Osteoblast (primary cell): Measurements from ENCODE around the gene ZNF17. TPM values are rescaled to one million over a fixed set of nuclear protein-coding genes. Genes with fewer than 3 reads are reported as not detected.

ENCODE experiments used
- DNase-seq: peaks from one replicate; pipeline ENCODE4 v3.0.0; 2011; ENCODE audit warnings: low spot score, mixed read lengths; ENCODE audit not compliant: insufficient read length; ENCODE audit errors: missing footprints
- H2AFZ ChIP-seq: 2 replicates; pipeline ENCODE4 v1.6.0; 2011; ENCODE audit warnings: mild to moderate bottlenecking, low read length
- H3K27ac ChIP-seq: 2 replicates; pipeline ENCODE4 v1.5.1; 2011; ENCODE audit warnings: mild to moderate bottlenecking, low read depth, low read length, moderate library complexity
- H3K27me3 ChIP-seq: 2 replicates; pipeline ENCODE4 v1.6.0; 2012; ENCODE audit warnings: mild to moderate bottlenecking, control low read depth, inconsistent platforms, low read length, moderate library complexity; ENCODE audit not compliant: insufficient read depth
- H3K36me3 ChIP-seq: 2 replicates; pipeline ENCODE4 v1.5.1; 2011; ENCODE audit warnings: mild to moderate bottlenecking, low read length, control low read depth, moderate library complexity; ENCODE audit not compliant: insufficient read depth
- H3K4me1 ChIP-seq: 2 replicates; pipeline ENCODE4 v1.5.1; 2011; ENCODE audit warnings: mild to moderate bottlenecking, low read length, control low read depth, moderate library complexity; ENCODE audit not compliant: insufficient read depth
- H3K4me2 ChIP-seq: 2 replicates; pipeline ENCODE4 v1.6.0; 2011; ENCODE audit warnings: mild to moderate bottlenecking, low read length; ENCODE audit not compliant: insufficient read depth
- H3K4me3 ChIP-seq: fragments of 200-600 bp; sonication (generic); 3 replicates; pipeline ENCODE4 v1.5.1; 2012; ENCODE audit warnings: mild to moderate bottlenecking, low read length, inconsistent platforms; ENCODE audit not compliant: insufficient read depth
- H3K79me2 ChIP-seq: 2 replicates; pipeline ENCODE4 v1.6.0; 2012; ENCODE audit warnings: mild to moderate bottlenecking, low read length, control low read depth, inconsistent platforms; ENCODE audit not compliant: insufficient read depth
- H3K9me3 ChIP-seq: 2 replicates; pipeline ENCODE4 v1.5.1; 2011; ENCODE audit warnings: low read depth, low read length, control low read depth
- H4K20me1 ChIP-seq: 2 replicates; pipeline ENCODE4 v1.6.0; 2012; ENCODE audit warnings: mild to moderate bottlenecking, low read length, control low read depth; ENCODE audit not compliant: insufficient read depth
- total RNA-seq: library from RNA; depleted of rRNA; stranded (reverse); fragments of >200 nt; gene quantifications from 2 replicates; pipeline ENCODE4 v1.2.3, GENCODE V29; 2012
- TF ChIP-seq, protein P1 (sequence below): IDR thresholded peaks from 2 replicates; pipeline ENCODE4 v1.5.1; 2011; ENCODE audit warnings: mild to moderate bottlenecking, low read depth, low read length, moderate library complexity; ENCODE audit errors: extremely low read depth

Gene ZNF17
- total RNA-seq, 1 donor, result 12.7 TPM

DNA sequence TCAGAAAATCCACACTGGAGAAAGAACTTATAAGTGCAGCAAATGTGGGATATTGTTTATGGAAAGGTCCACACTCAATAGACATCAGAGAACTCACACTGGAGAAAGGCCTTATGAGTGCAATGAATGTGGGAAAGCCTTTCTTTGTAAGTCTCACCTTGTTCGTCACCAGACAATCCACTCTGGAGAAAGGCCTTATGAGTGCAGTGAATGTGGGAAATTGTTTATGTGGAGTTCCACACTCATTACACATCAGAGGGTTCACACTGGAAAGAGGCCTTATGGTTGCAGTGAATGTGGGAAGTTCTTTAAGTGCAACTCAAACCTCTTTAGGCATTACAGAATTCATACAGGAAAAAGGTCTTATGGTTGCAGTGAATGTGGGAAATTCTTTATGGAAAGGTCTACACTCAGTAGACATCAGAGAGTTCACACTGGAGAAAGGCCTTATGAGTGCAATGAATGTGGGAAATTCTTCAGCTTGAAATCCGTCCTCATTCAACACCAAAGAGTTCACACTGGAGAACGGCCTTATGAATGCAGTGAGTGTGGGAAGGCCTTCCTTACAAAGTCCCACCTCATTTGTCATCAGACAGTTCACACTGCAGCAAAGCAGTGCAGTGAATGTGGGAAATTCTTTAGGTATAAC, 33.3 kb upstream of the ZNF17 start:
- H3K27ac ChIP-seq, result no peak overlapping the region
- TF ChIP-seq, protein P1, sequence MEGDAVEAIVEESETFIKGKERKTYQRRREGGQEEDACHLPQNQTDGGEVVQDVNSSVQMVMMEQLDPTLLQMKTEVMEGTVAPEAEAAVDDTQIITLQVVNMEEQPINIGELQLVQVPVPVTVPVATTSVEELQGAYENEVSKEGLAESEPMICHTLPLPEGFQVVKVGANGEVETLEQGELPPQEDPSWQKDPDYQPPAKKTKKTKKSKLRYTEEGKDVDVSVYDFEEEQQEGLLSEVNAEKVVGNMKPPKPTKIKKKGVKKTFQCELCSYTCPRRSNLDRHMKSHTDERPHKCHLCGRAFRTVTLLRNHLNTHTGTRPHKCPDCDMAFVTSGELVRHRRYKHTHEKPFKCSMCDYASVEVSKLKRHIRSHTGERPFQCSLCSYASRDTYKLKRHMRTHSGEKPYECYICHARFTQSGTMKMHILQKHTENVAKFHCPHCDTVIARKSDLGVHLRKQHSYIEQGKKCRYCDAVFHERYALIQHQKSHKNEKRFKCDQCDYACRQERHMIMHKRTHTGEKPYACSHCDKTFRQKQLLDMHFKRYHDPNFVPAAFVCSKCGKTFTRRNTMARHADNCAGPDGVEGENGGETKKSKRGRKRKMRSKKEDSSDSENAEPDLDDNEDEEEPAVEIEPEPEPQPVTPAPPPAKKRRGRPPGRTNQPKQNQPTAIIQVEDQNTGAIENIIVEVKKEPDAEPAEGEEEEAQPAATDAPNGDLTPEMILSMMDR, result no peak

DNA sequence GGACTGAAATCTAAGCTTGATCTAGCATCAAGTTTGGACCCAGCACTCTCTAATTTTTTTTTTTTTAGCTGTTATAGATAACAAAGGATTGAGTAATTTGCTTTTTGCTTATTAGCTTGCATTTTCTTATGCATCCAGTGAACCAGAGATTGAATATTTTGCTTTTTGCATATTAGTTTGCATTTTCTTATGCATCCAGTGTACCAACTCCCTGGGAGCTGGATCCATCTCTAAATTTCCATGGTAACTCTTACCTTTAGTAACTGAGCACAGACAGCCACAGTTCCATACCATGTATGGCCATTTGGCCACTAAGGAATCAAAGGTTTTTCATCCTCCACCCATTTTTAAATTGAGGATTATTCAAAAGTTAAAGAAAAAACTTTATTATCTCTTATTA, 30.0 kb upstream of the ZNF17 start:
- DNase-seq, result no peak
- Histone ChIP-seq H3K4me3 (no peak overlapping the region), H3K79me2 (no peaks in the 10 kb centered on the region), H3K27me3 (no peaks in the 10 kb centered on the region), H2AFZ (no peak overlapping the region), H3K36me3 (peaks cover 14% of the 10 kb centered on the region), H3K4me1 (no peaks in the 10 kb centered on the region), H3K4me2 (no peak overlapping the region), H3K9me3 (peaks cover 32% of the 10 kb centered on the region), H3K27ac (no peak overlapping the region), H4K20me1 (no peaks in the 10 kb centered on the region)
- TF ChIP-seq, protein P1, result no peak

More for the DNA sequence above, 33.3 kb upstream of the ZNF17 start:
- no peaks in the 10 kb centered on the region for H3K79me2 ChIP-seq
- no peaks in the 10 kb centered on the region for H3K4me1 ChIP-seq
- DNase-seq, result no peak
- peaks cover 32% of the 10 kb centered on the region for H3K9me3 ChIP-seq
- no peak overlapping the region for H2AFZ ChIP-seq
- peaks cover 34% of the 10 kb centered on the region for H3K36me3 ChIP-seq
- no peaks in the 10 kb centered on the region for H3K27me3 ChIP-seq
- no peaks in the 10 kb centered on the region for H4K20me1 ChIP-seq
- no peak overlapping the region for H3K4me3 ChIP-seq
- no peak overlapping the region for H3K4me2 ChIP-seq

DNA sequence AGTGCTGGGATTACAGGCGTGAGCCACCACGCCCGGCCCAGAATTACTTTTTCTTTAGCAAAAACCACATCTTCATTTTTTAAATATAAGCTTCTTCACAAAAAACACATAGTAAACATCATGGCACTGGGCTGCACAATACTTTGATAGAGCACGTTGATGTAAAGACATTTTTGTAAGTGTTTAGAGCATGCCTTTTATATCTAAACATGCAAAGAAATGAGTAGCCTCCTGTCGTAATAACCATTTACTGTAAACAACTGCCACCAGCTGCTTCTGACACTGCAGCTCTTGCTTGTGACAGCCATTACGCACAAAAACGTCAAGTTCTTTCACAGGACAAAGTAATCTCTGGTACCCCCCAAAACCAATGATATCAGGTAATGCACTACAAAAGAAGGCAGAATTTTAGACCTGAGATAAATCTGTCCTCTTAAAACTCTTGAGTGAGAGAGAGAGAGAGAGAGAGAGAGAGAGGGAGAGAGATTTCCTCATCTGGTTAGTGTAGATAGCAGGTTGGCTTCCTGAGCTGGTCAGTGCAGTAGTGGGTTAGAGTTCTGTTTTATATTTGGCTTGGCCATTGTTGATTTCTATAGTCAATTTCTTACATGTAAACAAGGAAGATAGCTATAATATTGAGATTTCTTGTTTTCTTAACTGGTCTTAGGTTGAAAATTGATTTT, 28.0 kb upstream of the ZNF17 start:
- Histone ChIP-seq H4K20me1 (no peaks in the 10 kb centered on the region), H3K36me3 (peaks cover 4% of the 10 kb centered on the region), H3K4me3 (no peak overlapping the region), H2AFZ (no peak overlapping the region), H3K79me2 (no peaks in the 10 kb centered on the region), H3K4me1 (no peaks in the 10 kb centered on the region), H3K27ac (no peak overlapping the region), H3K9me3 (peaks cover 19% of the 10 kb centered on the region), H3K4me2 (no peak overlapping the region), H3K27me3 (no peaks in the 10 kb centered on the region)
- no peak for DNase-seq
- TF ChIP-seq, protein P1, result no peak

DNA sequence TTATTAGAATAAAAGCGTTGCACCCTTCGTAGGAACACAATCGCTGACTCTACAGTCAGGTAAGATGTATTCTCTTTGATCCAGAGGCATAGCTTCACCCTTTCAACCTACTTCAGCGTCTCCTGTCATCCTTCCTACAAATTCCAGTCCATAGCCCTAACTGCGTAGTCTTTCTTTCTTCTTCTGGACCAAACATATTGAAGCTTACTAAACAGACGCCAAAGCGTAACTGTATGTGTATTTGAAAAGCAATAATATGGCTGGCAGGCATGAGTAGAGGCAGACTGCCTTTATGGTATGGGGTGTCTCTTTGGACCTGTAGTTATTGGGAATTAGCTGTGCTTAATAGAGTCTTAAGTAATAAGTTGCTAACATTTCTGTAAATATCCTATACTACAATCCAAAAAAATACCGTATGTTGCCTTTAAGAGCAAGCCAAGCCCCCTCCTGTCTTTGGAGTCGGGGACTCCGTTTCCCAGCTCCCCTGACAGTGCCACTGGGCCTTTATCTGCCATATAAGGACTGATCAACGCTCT, 21.7 kb upstream of the ZNF17 start:
- Histone ChIP-seq H3K4me3 (peak overlapping the region; percentile 89), H3K4me1 (peaks cover 3% of the 10 kb centered on the region), H3K36me3 (peaks cover 5% of the 10 kb centered on the region), H3K9me3 (no peaks in the 10 kb centered on the region), H4K20me1 (peaks cover 5% of the 10 kb centered on the region), H3K79me2 (peaks cover 48% of the 10 kb centered on the region), H3K27ac (peak overlapping the region; percentile 84), H2AFZ (peak overlapping the region; percentile 97), H3K27me3 (no peaks in the 10 kb centered on the region), H3K4me2 (peak overlapping the region; percentile 90)
- TF ChIP-seq, protein P1, result no peak
- no peak for DNase-seq
